ENCODE measurements around the gene RAD51B.

RAD51B gene

GRCh38 chr14:67821121-67821520 lies 1.5 kb downstream of the RAD51B start:
- no peak for DNase-seq (ENCODE audit: insufficient read length, low spot score)
- FAIRE-seq: no peak
- TF ChIP-seq POLR2A (IDR thresholded peaks at IDR 0.05; ENCODE audit: low read depth, low read length) (no peak), POLR2AphosphoS5 (IDR thresholded peaks at IDR 0.05; ENCODE audit: low read depth, low read length) (no peak), TAF1 (IDR thresholded peaks at IDR 0.05; ENCODE audit: low read depth, low read length) (no peak), PAX5 (IDR thresholded peaks at IDR 0.05; ENCODE audit: insufficient read depth, low read length, severe bottlenecking) (no peak), POU2F2 (IDR thresholded peaks at IDR 0.05; ENCODE audit: low read depth, low read length) (no peak), SPI1 (IDR thresholded peaks at IDR 0.05; ENCODE audit: low read depth, low read length) (no peak)

GRCh38 chr14:67831113-67831512 lies 11.5 kb downstream of the RAD51B start:
- DNase-seq (ENCODE audit: insufficient read length, low spot score): no peak
- TF ChIP-seq TAF1 (IDR thresholded peaks at IDR 0.05; ENCODE audit: low read depth, low read length) (no peak), PAX5 (IDR thresholded peaks at IDR 0.05; ENCODE audit: insufficient read depth, low read length, severe bottlenecking) (no peak), POLR2AphosphoS5 (IDR thresholded peaks at IDR 0.05; ENCODE audit: low read depth, low read length) (no peak), POU2F2 (IDR thresholded peaks at IDR 0.05; ENCODE audit: low read depth, low read length) (no peak), POLR2A (IDR thresholded peaks at IDR 0.05; ENCODE audit: low read depth, low read length) (no peak), SPI1 (IDR thresholded peaks at IDR 0.05; ENCODE audit: low read depth, low read length) (no peak)
- FAIRE-seq: no peak

- TF ChIP-seq POLR2AphosphoS5 (IDR thresholded peaks at IDR 0.05; ENCODE audit: low read depth, low read length) (no peak), TAF1 (IDR thresholded peaks at IDR 0.05; ENCODE audit: low read depth, low read length) (no peak), SPI1 (IDR thresholded peaks at IDR 0.05; ENCODE audit: low read depth, low read length) (peak; percentile 38)
- DNase-seq (ENCODE audit: insufficient read length, low spot score): no peak
- FAIRE-seq: no peak
Measured at GRCh38 chr14:67833403-67833802, 13.8 kb downstream of the RAD51B start.

DNA sequence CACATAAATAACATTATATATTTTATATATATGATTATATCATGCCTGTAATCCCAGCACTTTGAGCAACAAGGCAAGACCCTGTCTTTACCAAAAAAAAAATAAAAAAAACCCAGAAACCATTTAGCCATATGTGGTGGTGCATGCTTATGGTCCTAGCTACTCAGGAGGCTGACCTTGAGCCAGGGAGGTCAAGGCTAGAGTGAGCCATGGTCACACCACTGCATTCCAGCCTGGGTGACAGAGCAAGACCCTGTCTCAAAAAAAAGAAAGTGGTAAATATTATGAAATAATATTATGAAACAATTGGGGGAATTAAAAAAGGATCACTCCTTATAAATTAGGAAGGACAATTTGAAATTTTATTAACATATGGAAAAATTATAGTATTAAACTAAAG lies 16.0 kb downstream of the RAD51B start:
- no peak for DNase-seq (ENCODE audit: insufficient read length, low spot score)
- no peak for FAIRE-seq
- no peak for TF ChIP-seq POU2F2 (IDR thresholded peaks at IDR 0.05; ENCODE audit: low read depth, low read length)
- no peak for TF ChIP-seq PAX5 (IDR thresholded peaks at IDR 0.05; ENCODE audit: insufficient read depth, low read length, severe bottlenecking)
- TF ChIP-seq POLR2AphosphoS5 (IDR thresholded peaks at IDR 0.05; ENCODE audit: low read depth, low read length): no peak
- no peak for TF ChIP-seq POLR2A (IDR thresholded peaks at IDR 0.05; ENCODE audit: low read depth, low read length)
- no peak for TF ChIP-seq SPI1 (IDR thresholded peaks at IDR 0.05; ENCODE audit: low read depth, low read length)
- no peak for TF ChIP-seq TAF1 (IDR thresholded peaks at IDR 0.05; ENCODE audit: low read depth, low read length)

DNA sequence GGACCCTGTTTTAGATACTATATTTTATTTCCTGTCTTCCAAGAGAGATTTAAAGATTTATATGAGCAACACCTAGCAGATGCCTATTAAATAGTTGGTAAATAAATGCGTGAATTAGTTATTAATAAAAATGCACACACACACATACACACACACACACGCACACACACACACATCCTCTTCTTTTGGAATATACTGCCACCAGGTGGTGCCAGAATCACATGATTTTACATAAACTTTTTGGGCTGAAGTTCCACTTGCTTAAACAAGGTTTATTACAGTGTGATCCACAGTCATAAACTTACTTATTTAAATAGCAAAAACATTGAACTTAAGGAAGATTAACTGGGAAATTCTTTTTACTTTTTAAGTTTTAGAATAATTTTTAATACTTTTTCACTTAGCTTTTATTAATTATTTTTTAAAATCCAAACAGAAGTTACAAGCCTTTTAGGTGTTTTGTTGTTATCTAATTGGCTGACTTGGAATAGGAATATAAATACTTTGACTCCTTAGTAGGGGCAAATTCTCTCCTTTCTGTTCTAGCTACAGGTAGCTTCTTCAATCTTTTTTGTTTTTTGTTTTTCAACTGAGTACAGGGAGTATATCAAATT lies 17.5 kb downstream of the RAD51B start:
- DNase-seq (ENCODE audit: insufficient read length, low spot score): no peak
- TF ChIP-seq PAX5 (IDR thresholded peaks at IDR 0.05; ENCODE audit: insufficient read depth, low read length, severe bottlenecking) (peak; percentile 47), POLR2A (IDR thresholded peaks at IDR 0.05; ENCODE audit: low read depth, low read length) (no peak), SPI1 (IDR thresholded peaks at IDR 0.05; ENCODE audit: low read depth, low read length) (peak; percentile 20; the same call in 1 of the 2 replicates), TAF1 (IDR thresholded peaks at IDR 0.05; ENCODE audit: low read depth, low read length) (no peak), POU2F2 (IDR thresholded peaks at IDR 0.05; ENCODE audit: low read depth, low read length) (no peak)
- FAIRE-seq: peak; percentile 85

DNA sequence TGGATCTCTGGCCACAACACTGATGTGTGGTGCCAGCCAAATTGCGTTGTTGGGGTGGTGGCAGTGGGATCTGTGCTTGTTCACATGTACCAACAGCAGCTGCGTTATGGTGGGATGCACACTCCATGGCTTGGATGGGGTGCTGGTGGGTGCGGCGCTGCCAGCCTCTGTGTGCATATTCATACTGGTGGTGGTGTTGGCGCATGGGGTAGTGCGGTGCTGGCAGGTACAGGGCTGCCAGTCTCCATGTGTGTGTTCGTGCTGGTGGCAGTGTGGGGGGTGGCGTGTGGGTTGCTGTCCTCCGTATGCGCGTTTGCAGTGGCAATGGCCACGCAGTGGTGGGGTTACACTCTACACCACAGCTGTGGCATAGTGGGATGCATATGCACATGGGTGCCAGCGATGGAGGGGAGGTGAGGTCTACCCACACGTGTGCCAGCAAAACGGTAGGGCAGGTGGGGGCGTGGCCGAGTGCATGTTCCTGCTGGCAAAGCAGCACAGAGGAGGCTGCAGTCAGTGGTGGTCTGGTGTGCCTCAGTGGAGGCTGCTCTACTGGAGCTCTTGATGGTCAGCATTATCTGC lies 26.5 kb downstream of the RAD51B start:
- FAIRE-seq: no peak
- no peak for DNase-seq (ENCODE audit: insufficient read length, low spot score)
- TF ChIP-seq SPI1 (IDR thresholded peaks at IDR 0.05; ENCODE audit: low read depth, low read length) (no peak), PAX5 (IDR thresholded peaks at IDR 0.05; ENCODE audit: insufficient read depth, low read length, severe bottlenecking) (no peak), POLR2AphosphoS5 (IDR thresholded peaks at IDR 0.05; ENCODE audit: low read depth, low read length) (no peak), POU2F2 (IDR thresholded peaks at IDR 0.05; ENCODE audit: low read depth, low read length) (no peak), POLR2A (IDR thresholded peaks at IDR 0.05; ENCODE audit: low read depth, low read length) (no peak), TAF1 (IDR thresholded peaks at IDR 0.05; ENCODE audit: low read depth, low read length) (no peak)

DNA sequence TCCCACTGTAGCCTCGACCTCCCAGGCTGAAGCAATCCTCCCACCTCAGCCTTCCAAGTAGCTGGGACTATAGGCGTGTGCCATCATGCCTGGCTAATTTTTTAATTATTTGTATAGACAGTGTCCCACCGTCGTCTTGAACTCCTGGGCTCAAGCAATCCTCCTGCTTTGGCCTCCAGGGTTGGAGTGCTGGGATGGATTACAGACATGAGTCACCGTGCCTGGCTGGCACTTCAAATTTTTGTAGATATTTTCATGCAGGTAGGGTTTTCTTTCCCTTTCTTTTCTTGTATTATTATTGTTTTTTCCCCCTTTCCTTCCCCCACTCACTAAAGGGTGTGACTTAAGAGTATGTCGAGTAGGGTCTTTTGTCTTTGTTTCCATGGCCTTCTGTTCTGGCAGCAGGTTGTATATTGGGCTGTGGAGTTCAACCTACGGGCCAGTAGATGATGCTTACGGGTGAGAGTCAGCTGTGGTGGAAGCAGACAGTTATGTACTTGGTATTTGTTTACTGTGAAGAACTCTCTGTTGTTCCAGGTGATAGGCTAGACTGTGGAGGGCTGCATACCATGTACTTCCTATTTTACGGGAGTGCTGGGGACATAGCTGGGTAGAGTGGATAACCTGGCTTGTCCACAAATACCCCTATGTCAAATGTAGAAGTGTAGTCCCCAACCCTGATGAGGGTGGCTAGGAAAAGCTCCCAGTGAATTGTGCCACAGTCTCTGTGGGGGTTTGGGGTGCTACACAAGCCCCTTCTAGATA lies 30.7 kb downstream of the RAD51B start:
- no peak for TF ChIP-seq POLR2AphosphoS5 (IDR thresholded peaks at IDR 0.05; ENCODE audit: low read depth, low read length)
- TF ChIP-seq PAX5 (IDR thresholded peaks at IDR 0.05; ENCODE audit: insufficient read depth, low read length, severe bottlenecking): no peak
- TF ChIP-seq TAF1 (IDR thresholded peaks at IDR 0.05; ENCODE audit: low read depth, low read length): no peak
- TF ChIP-seq POU2F2 (IDR thresholded peaks at IDR 0.05; ENCODE audit: low read depth, low read length): no peak
- FAIRE-seq: no peak
- DNase-seq (ENCODE audit: insufficient read length, low spot score): no peak

DNA sequence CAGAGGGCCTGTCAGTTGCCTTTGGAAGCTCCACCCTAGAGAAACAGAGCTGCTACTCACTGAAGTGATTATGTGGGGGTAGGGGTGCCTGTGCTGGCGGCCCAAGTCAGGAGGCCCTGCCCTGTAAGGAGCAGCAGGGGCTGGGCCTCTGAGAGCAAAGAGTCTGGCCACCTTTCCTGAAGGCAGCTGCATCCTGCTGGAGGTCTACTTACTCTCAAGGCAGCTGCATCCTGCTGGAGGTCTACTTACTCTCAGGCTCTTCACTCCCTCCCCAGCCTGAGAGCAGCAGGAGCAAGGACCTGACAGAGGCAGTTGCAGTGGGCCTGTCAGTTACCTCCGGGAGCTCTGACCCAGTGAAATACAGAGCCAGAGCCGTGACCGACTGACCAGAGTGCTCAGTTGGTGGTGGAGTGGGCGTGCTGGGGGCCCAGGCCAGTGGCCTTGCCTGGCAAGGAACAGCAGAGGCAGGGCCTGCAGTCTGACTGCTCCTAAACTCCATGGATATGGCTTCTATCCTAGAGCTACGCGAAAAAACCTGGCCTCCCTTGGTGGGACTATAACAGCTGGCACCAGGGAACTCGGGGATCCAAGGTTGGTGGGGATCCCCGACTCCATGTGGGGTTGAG lies 32.3 kb downstream of the RAD51B start:
- peak; percentile 9 for FAIRE-seq
- DNase-seq (ENCODE audit: insufficient read length, low spot score): no peak
- TF ChIP-seq PAX5 (IDR thresholded peaks at IDR 0.05; ENCODE audit: insufficient read depth, low read length, severe bottlenecking) (no peak), SPI1 (IDR thresholded peaks at IDR 0.05; ENCODE audit: low read depth, low read length) (no peak), POLR2AphosphoS5 (IDR thresholded peaks at IDR 0.05; ENCODE audit: low read depth, low read length) (no peak), POU2F2 (IDR thresholded peaks at IDR 0.05; ENCODE audit: low read depth, low read length) (no peak), TAF1 (IDR thresholded peaks at IDR 0.05; ENCODE audit: low read depth, low read length) (no peak), POLR2A (IDR thresholded peaks at IDR 0.05; ENCODE audit: low read depth, low read length) (no peak)

- TF ChIP-seq SPI1 (IDR thresholded peaks at IDR 0.05; ENCODE audit: low read depth, low read length) (peak; percentile 45), POLR2A (IDR thresholded peaks at IDR 0.05; ENCODE audit: low read depth, low read length) (no peak)
- FAIRE-seq (no peak), DNase-seq (ENCODE audit: insufficient read length, low spot score) (no peak)
Measured at GRCh38 chr14:67852926-67853604, 33.5 kb downstream of the RAD51B start.

All from GM12891 (cell line).